Smooth muscle cell (in vitro differentiated cells): ENCODE results near the gene CELSR3. TPM values are rescaled to one million over a fixed set of nuclear protein-coding genes. Genes with fewer than 3 reads are reported as not detected.

ENCODE experiments used
- DNase-seq: peaks from one replicate; lab custom pipeline; 2025; ENCODE audit not compliant: unreplicated experiment; lab: John Stamatoyannopoulos, UW
- H2AFZ ChIP-seq: fragments of 200-600 bp; sonication (generic); 2 replicates; pipeline ENCODE4 v1.6.0; 2016; ENCODE audit warnings: antibody characterized with exemption, low read depth, mild to moderate bottlenecking
- H3F3A ChIP-seq: fragments of 200-600 bp; sonication (generic); 2 replicates; pipeline ENCODE4 v1.6.0; 2017; ENCODE audit warnings: antibody characterized with exemption, low read depth
- H3K27ac ChIP-seq: fragments of 200-600 bp; sonication (generic); 2 replicates; pipeline ENCODE4 v1.5.1; 2016; ENCODE audit warnings: low read depth, mild to moderate bottlenecking
- H3K27me3 ChIP-seq: fragments of 200-600 bp; sonication (generic); 2 replicates; pipeline ENCODE4 v1.6.1; 2016; ENCODE audit warnings: low read depth, mild to moderate bottlenecking
- H3K36me3 ChIP-seq: fragments of 200-600 bp; sonication (generic); 2 replicates; pipeline ENCODE4 v1.5.1; 2016; ENCODE audit warnings: low read depth
- H3K4me1 ChIP-seq: fragments of 200-600 bp; sonication (generic); 2 replicates; pipeline ENCODE4 v1.5.1; 2016; ENCODE audit warnings: low read depth
- H3K4me2 ChIP-seq: fragments of 200-600 bp; sonication (generic); 2 replicates; pipeline ENCODE4 v1.6.0; 2016; ENCODE audit warnings: mild to moderate bottlenecking
- H3K4me3 ChIP-seq: fragments of 200-600 bp; sonication (generic); 2 replicates; pipeline ENCODE4 v1.5.1; 2016; ENCODE audit warnings: mild to moderate bottlenecking
- H3K79me2 ChIP-seq: fragments of 200-600 bp; sonication (generic); 2 replicates; pipeline ENCODE4 v1.6.0; 2016; ENCODE audit warnings: low read depth, mild to moderate bottlenecking
- H3K9ac ChIP-seq: fragments of 200-600 bp; sonication (generic); 2 replicates; pipeline ENCODE4 v1.6.0; 2016; ENCODE audit warnings: low read depth
- H3K9me3 ChIP-seq: fragments of 200-600 bp; sonication (generic); replicated peaks from 2 replicates; pipeline ENCODE4 v1.5.1; 2016; ENCODE audit warnings: low read depth
- H4K20me1 ChIP-seq: fragments of 200-600 bp; sonication (generic); 2 replicates; pipeline ENCODE4 v1.6.0; 2016; ENCODE audit warnings: low read depth
- CTCF ChIP-seq: fragments of 200-600 bp; sonication (generic); IDR thresholded peaks from 2 replicates; pipeline ENCODE4 v1.5.1; 2017; ENCODE audit warnings: borderline replicate concordance, mild to moderate bottlenecking, antibody characterized with exemption; ENCODE audit not compliant: insufficient read depth, poor library complexity, severe bottlenecking
- WGBS: methylation state at CpG from one replicate; pipeline ENCODE4 v1.1.7; 2016; ENCODE audit warnings: low lambda C conversion rate; 5-methylcytosine and 5-hydroxymethylcytosine counted together
- polyA plus RNA-seq: library from polyadenylated mRNA; unstranded; fragments of >200 nt; fragmentation: Nextera tagmentation; extraction: Ambion mirVana; gene quantifications from 2 replicates; pipeline ENCODE4 v1.2.1, GENCODE V29; 2016
- total RNA-seq: library from RNA; depleted of rRNA; stranded (reverse); fragments of >200 nt; gene quantifications from 2 replicates; pipeline ENCODE4 v1.2.3, GENCODE V29; 2014

CELSR3 gene
- total and polyA plus RNA-seq, 2 experiments from 2014 or later, result 1.5 to 2.5 TPM

GRCh38 chr3:48700731-48701405, 38.2 kb upstream of the CELSR3 start:
- no peak for TF ChIP-seq CTCF
- no peak overlapping the region for H3K4me2 ChIP-seq

GRCh38 chr3:48698891-48699290, 36.2 kb upstream of the CELSR3 start:
- Histone ChIP-seq H3K9ac (no peak overlapping the region), H3K27ac (no peak overlapping the region), H3K9me3 (no peaks in the 10 kb centered on the region), H3K4me3 (no peak overlapping the region), H3K36me3 (peaks cover 5% of the 10 kb centered on the region), H3F3A (peaks cover 30% of the 10 kb centered on the region), H3K4me2 (no peak overlapping the region), H3K4me1 (peaks cover 28% of the 10 kb centered on the region), H2AFZ (no peak overlapping the region), H3K79me2 (peaks cover 93% of the 10 kb centered on the region), H3K27me3 (no peaks in the 10 kb centered on the region), H4K20me1 (peaks cover 100% of the 10 kb centered on the region)
- WGBS, result 98% methylated on average over 8 of the region's 8 CpGs
- no peak for DNase-seq
- TF ChIP-seq CTCF, result no peak

More at GRCh38 chr3:48700731-48701405, 38.2 kb upstream of the CELSR3 start:
- no peak for DNase-seq
- WGBS, result 98% methylated on average over 11 of the region's 11 CpGs
- Histone ChIP-seq H3K9me3 (no peaks in the 10 kb centered on the region), H3F3A (peaks cover 17% of the 10 kb centered on the region), H3K27me3 (no peaks in the 10 kb centered on the region), H2AFZ (no peak overlapping the region), H3K9ac (no peak overlapping the region), H3K36me3 (peaks cover 5% of the 10 kb centered on the region), H3K27ac (peak overlapping the region; percentile 29), H3K79me2 (peaks cover 100% of the 10 kb centered on the region), H4K20me1 (peaks cover 100% of the 10 kb centered on the region), H3K4me1 (peaks cover 9% of the 10 kb centered on the region), H3K4me3 (no peak overlapping the region)

GRCh38 chr3:48697952-48698351, 35.3 kb upstream of the CELSR3 start:
- Histone ChIP-seq H3K4me1 (peaks cover 29% of the 10 kb centered on the region), H2AFZ (no peak overlapping the region), H3K27me3 (no peaks in the 10 kb centered on the region), H3K9me3 (no peaks in the 10 kb centered on the region), H3K9ac (no peak overlapping the region), H3K36me3 (peaks cover 7% of the 10 kb centered on the region), H3K4me2 (no peak overlapping the region), H3K27ac (no peak overlapping the region), H3F3A (peaks cover 38% of the 10 kb centered on the region), H3K79me2 (peaks cover 93% of the 10 kb centered on the region), H3K4me3 (no peak overlapping the region), H4K20me1 (peaks cover 100% of the 10 kb centered on the region)
- 97% methylated on average over 3 of the region's 3 CpGs for WGBS
- DNase-seq, result no peak
- TF ChIP-seq CTCF, result no peak

GRCh38 chr3:48696601-48697000, 33.9 kb upstream of the CELSR3 start:
- no peak overlapping the region for H3K4me3 ChIP-seq
- H3K79me2 ChIP-seq, result peaks cover 93% of the 10 kb centered on the region
- H3K27me3 ChIP-seq, result no peaks in the 10 kb centered on the region
- DNase-seq, result no peak
- peaks cover 100% of the 10 kb centered on the region for H4K20me1 ChIP-seq
- TF ChIP-seq CTCF, result no peak
- H3F3A ChIP-seq, result peaks cover 49% of the 10 kb centered on the region
- no peak overlapping the region for H2AFZ ChIP-seq
- H3K27ac ChIP-seq, result peak overlapping the region; percentile 54
- H3K36me3 ChIP-seq, result peaks cover 14% of the 10 kb centered on the region
- H3K9ac ChIP-seq, result no peak overlapping the region
- H3K4me2 ChIP-seq, result no peak overlapping the region
- no peaks in the 10 kb centered on the region for H3K9me3 ChIP-seq
- peaks cover 29% of the 10 kb centered on the region for H3K4me1 ChIP-seq
